HEK293T (cell line): ENCODE data around the gene FOXJ2.

Experiments used
- BHLHE40 ChIP-seq: fragments of 450-650 bp; IDR thresholded peaks from 2 replicates; pipeline ENCODE4 v1.6.1; 2016; ENCODE audit warnings: mild to moderate bottlenecking, moderate library complexity, borderline replicate concordance
- CTBP1 ChIP-seq: fragments of 450-650 bp; IDR thresholded peaks from 2 replicates; pipeline ENCODE4 v1.6.1; 2016; ENCODE audit warnings: borderline replicate concordance
- ELF4 ChIP-seq: fragments of 450-650 bp; IDR thresholded peaks from 2 replicates; pipeline ENCODE4 v1.6.1; 2017; ENCODE audit warnings: antibody characterized with exemption
- FOXK2 ChIP-seq: fragments of 450-650 bp; IDR thresholded peaks from 2 replicates; pipeline ENCODE4 v1.6.1; 2016; ENCODE audit warnings: mild to moderate bottlenecking
- HDGF ChIP-seq: fragments of 450-650 bp; IDR thresholded peaks from 2 replicates; pipeline ENCODE4 v1.6.1; 2017; ENCODE audit warnings: antibody characterized with exemption, borderline replicate concordance
- PKNOX1 ChIP-seq: fragments of 450-650 bp; IDR thresholded peaks from 2 replicates; pipeline ENCODE4 v1.6.1; 2016
- SUZ12 ChIP-seq: fragments of 450-650 bp; IDR thresholded peaks from 2 replicates; pipeline ENCODE4 v1.6.1; 2016; ENCODE audit warnings: mild to moderate bottlenecking

GRCh38 chr12:8048906-8049305 is 16.4 kb downstream of the FOXJ2 start:
- TF ChIP-seq CTBP1 (no peak), SUZ12 (no peak), FOXK2 (no peak), HDGF (no peak), BHLHE40 (no peak), PKNOX1 (no peak), ELF4 (no peak)
